Measurements from ENCODE around the gene BCAS1. TPM values are rescaled to one million over a fixed set of nuclear protein-coding genes. Genes with fewer than 3 reads are reported as not detected.
"Not testable (repeated sequence)": the region's sequence is repeated elsewhere in the genome, so short reads cannot be mapped to it uniquely, and the experiment has no call there.

BCAS1 gene
- total RNA-seq, 1 donor from 2014 or later: 0.32 TPM

DNA sequence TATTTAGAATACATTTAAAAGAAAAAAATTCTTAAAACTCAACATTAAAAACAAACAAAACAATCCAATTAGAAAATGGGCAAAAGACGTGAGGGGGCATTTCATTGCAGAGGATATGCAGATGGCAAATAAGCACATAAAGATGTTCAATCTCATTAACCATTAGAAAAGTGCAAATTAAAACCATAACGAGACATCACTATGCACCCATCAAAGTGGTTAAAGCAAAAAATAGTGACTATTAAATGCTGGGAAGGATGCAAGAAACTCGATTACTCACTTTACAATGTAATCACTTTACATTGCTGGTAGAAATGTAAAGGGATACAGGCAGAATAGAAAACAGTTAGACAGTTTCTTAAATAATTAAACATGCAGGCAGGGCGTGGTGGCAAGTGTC, 59.0 kb downstream of the BCAS1 start:
- Mint-ChIP-seq H3K9me3 (ENCODE audit: unreplicated experiment) (peaks cover 13% of the 10 kb centered on the region), H3K36me3 (ENCODE audit: unreplicated experiment) (no peaks in the 10 kb centered on the region), H3K4me3 (ENCODE audit: unreplicated experiment) (no peak overlapping the region), H3K27ac (ENCODE audit: unreplicated experiment) (peak overlapping the region; percentile 62), H3K27me3 (ENCODE audit: unreplicated experiment) (peaks cover 4% of the 10 kb centered on the region), H3K4me1 (ENCODE audit: low read depth, unreplicated experiment) (peaks cover 36% of the 10 kb centered on the region)
- TF ChIP-seq, protein P1, sequence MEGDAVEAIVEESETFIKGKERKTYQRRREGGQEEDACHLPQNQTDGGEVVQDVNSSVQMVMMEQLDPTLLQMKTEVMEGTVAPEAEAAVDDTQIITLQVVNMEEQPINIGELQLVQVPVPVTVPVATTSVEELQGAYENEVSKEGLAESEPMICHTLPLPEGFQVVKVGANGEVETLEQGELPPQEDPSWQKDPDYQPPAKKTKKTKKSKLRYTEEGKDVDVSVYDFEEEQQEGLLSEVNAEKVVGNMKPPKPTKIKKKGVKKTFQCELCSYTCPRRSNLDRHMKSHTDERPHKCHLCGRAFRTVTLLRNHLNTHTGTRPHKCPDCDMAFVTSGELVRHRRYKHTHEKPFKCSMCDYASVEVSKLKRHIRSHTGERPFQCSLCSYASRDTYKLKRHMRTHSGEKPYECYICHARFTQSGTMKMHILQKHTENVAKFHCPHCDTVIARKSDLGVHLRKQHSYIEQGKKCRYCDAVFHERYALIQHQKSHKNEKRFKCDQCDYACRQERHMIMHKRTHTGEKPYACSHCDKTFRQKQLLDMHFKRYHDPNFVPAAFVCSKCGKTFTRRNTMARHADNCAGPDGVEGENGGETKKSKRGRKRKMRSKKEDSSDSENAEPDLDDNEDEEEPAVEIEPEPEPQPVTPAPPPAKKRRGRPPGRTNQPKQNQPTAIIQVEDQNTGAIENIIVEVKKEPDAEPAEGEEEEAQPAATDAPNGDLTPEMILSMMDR (IDR thresholded peaks at IDR 0.05; ENCODE audit: partially characterized antibody, unreplicated experiment): no peak
- no peak for DNase-seq

DNA sequence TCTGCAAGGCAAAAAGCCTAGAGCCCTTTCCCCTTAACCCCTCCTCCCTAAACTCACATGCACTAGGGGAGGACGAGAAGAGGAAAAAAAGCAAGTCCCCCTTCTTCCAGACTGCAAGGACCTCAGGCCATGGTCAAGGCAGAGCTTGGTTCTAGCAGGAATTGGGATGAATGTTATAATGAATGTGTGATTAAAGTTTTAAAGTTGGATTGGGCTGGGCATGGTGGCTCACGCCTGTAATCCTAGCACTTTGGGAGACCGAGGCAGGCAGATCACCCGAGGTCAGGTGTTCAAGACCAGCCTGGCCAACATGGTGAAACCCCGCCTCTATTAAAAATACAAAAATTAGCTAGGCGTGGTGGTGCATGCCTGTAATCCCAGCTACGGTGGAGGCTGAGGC, 64.2 kb downstream of the BCAS1 start:
- not testable (repeated sequence) for H3K4me1 Mint-ChIP-seq (ENCODE audit: low read depth, unreplicated experiment)

GRCh38 chr20:54005524-54005923, 64.9 kb downstream of the BCAS1 start:
- TF ChIP-seq, protein P1 (IDR thresholded peaks at IDR 0.05; ENCODE audit: partially characterized antibody, unreplicated experiment): no peak
- Mint-ChIP-seq H3K36me3 (ENCODE audit: unreplicated experiment) (peaks cover 14% of the 10 kb centered on the region), H3K4me3 (ENCODE audit: unreplicated experiment) (no peak overlapping the region), H3K4me1 (ENCODE audit: low read depth, unreplicated experiment) (no peaks in the 10 kb centered on the region), H3K9me3 (ENCODE audit: unreplicated experiment) (peaks cover 3% of the 10 kb centered on the region), H3K27ac (ENCODE audit: unreplicated experiment) (no peak overlapping the region), H3K27me3 (ENCODE audit: unreplicated experiment) (no peaks in the 10 kb centered on the region)
- DNase-seq: no peak

More for the DNA sequence above, 64.2 kb downstream of the BCAS1 start:
- not testable (repeated sequence) for H3K27ac Mint-ChIP-seq (ENCODE audit: unreplicated experiment); DNase-seq; H3K27me3 Mint-ChIP-seq (ENCODE audit: unreplicated experiment); H3K4me3 Mint-ChIP-seq (ENCODE audit: unreplicated experiment); H3K36me3 Mint-ChIP-seq (ENCODE audit: unreplicated experiment); H3K9me3 Mint-ChIP-seq (ENCODE audit: unreplicated experiment)

GRCh38 chr20:54004445-54004844, 65.9 kb downstream of the BCAS1 start:
- H3K4me1 Mint-ChIP-seq (ENCODE audit: low read depth, unreplicated experiment): no peaks in the 10 kb centered on the region
- peaks cover 4% of the 10 kb centered on the region for H3K9me3 Mint-ChIP-seq (ENCODE audit: unreplicated experiment)
- DNase-seq: no peak
- peaks cover 20% of the 10 kb centered on the region for H3K36me3 Mint-ChIP-seq (ENCODE audit: unreplicated experiment)
- no peak overlapping the region for H3K4me3 Mint-ChIP-seq (ENCODE audit: unreplicated experiment)
- no peaks in the 10 kb centered on the region for H3K27me3 Mint-ChIP-seq (ENCODE audit: unreplicated experiment)
- H3K27ac Mint-ChIP-seq (ENCODE audit: unreplicated experiment): no peak overlapping the region
- TF ChIP-seq, protein P1 (IDR thresholded peaks at IDR 0.05; ENCODE audit: partially characterized antibody, unreplicated experiment): no peak

DNA sequence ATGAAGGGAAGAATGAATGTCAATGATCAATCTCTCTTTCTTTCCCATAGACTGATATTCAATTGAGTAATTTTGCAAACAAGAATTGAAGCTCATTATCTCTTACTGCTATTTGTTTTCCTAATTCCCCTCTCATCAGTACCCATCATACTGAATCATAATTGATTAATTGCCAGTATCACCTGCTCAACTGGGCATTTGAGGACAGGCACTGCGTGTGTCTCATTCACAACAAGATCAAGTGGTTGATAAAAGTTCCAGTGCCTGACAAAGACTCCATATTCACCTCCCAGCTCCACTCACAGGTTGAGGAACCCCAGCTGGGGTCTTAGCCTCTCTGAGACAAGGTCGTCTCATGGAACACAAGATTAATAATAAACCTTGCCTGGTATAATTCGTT, 67.7 kb downstream of the BCAS1 start:
- peaks cover 6% of the 10 kb centered on the region for H3K9me3 Mint-ChIP-seq (ENCODE audit: unreplicated experiment)
- no peak for DNase-seq
- TF ChIP-seq, protein P1 (IDR thresholded peaks at IDR 0.05; ENCODE audit: partially characterized antibody, unreplicated experiment): no peak

More for the DNA sequence above, 67.7 kb downstream of the BCAS1 start:
- H3K27me3 Mint-ChIP-seq (ENCODE audit: unreplicated experiment): no peaks in the 10 kb centered on the region
- no peaks in the 10 kb centered on the region for H3K4me1 Mint-ChIP-seq (ENCODE audit: low read depth, unreplicated experiment)
- no peak overlapping the region for H3K27ac Mint-ChIP-seq (ENCODE audit: unreplicated experiment)
- peaks cover 26% of the 10 kb centered on the region for H3K36me3 Mint-ChIP-seq (ENCODE audit: unreplicated experiment)
- no peak overlapping the region for H3K4me3 Mint-ChIP-seq (ENCODE audit: unreplicated experiment)

All from glutamatergic neuron (in vitro differentiated cells).